HG03060 (cell line): ENCODE results near the gene THRB.

Source experiments
- ATAC-seq: cut with Tn5 transposase; IDR thresholded peaks from one replicate; pipeline ENCODE4 v1.9.1; 2021; ENCODE audit warnings: low read depth, moderate number of reproducible peaks; ENCODE audit not compliant: unreplicated experiment

THRB gene

GRCh38 chr3:24387493-24387892, 107.2 kb downstream of the THRB start:
- no peak for ATAC-seq

DNA sequence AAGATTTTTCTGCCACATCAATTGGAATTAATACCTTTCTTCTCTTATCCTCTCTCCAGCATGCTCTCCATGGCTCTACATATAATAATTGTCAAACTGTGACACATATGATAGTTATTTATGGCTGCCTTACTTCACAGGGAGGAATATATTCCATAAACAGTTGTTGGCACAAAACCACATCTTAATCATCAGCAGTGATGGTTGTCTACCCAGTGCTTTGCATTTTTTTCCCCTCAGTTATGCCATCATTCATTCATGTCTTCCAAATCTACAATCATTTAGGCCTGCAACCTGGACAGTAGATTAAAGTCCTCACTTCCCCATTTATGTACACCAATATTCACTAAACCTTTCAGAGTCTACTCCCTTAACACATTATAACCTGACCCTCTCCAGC, 107.7 kb downstream of the THRB start:
- no peak for ATAC-seq

GRCh38 chr3:24386458-24386857, 108.2 kb downstream of the THRB start:
- ATAC-seq: no peak

GRCh38 chr3:24385012-24385615, 109.5 kb downstream of the THRB start:
- no peak for ATAC-seq

DNA sequence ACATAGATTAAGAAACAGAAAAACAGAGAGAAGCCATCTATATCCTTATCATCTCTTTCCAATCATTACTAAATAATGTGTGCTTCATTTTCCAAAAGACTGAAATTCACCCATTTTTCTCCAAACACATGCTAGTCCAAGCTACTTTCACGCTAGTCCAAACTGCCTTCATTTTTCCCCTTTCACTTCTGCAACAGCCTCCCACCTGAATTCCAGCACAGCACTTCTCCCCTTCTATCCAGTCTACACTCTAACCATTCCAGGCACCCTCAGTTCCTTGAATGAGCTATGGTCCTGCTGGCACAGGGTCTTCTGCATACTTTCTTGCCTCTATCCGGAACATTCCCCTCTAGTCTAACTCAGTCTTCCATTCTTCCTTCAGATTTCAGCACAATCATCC, 112.0 kb downstream of the THRB start:
- ATAC-seq: no peak

- no peak for ATAC-seq
Measured at GRCh38 chr3:24379936-24380335, 114.7 kb downstream of the THRB start.

- ATAC-seq: no peak
Measured at GRCh38 chr3:24378313-24378712, 116.3 kb downstream of the THRB start.

DNA sequence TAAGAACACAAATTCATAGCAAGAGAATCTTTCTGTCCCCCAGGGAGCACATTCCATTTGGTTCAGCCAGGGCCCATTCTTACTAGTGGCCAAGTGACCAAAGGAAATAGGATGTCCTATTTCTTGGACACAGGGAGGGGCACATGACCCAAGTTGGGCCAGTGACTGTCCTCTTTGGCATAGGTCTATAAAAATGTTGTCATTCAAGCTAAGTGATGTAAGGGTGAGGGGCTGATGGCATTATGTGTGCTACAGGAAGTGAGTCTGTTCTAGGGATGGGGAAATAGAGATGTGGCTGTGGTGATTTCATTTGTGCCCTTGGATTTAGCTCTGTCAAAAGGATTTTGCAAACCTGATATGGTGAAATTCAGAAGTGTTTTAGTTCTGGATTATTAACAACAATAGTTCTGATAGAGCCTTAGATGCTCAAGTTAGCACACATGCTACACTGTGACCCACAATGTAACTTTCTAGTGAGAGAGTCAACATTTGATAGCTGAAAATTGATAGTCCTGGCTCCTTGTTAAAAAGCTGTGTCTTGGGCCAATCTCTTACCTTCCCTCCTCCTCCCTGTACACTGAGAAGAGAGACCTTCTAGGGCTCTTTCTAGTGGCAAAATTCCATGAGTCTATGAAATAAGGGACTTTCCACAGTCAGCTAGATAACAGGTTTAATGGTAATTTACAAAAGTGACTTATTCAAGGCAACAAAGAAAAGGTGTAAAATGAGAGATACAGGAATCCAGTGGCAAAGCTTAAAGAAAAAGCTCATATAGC, 117.2 kb downstream of the THRB start:
- no peak for ATAC-seq

GRCh38 chr3:24375947-24376384, 118.7 kb downstream of the THRB start:
- ATAC-seq: no peak

DNA sequence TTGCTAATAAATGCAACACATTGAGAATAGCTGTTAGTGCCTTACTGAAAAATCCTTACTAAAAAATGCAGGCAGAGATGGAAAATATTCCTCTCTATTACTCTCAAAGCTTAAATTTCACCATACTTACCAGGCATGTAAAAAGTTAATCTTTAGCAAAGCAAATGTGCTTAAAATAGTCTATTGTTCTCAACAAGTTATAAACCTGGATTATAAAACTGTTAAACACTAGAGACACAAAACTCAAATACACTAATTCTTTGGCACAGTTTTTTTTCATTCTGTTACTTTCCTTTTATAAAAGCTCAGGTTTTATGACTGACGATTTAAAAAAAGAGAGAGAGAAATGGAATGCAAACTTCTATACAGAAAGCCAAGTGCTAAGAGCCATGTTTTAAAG, 119.8 kb downstream of the THRB start:
- ATAC-seq: no peak

DNA sequence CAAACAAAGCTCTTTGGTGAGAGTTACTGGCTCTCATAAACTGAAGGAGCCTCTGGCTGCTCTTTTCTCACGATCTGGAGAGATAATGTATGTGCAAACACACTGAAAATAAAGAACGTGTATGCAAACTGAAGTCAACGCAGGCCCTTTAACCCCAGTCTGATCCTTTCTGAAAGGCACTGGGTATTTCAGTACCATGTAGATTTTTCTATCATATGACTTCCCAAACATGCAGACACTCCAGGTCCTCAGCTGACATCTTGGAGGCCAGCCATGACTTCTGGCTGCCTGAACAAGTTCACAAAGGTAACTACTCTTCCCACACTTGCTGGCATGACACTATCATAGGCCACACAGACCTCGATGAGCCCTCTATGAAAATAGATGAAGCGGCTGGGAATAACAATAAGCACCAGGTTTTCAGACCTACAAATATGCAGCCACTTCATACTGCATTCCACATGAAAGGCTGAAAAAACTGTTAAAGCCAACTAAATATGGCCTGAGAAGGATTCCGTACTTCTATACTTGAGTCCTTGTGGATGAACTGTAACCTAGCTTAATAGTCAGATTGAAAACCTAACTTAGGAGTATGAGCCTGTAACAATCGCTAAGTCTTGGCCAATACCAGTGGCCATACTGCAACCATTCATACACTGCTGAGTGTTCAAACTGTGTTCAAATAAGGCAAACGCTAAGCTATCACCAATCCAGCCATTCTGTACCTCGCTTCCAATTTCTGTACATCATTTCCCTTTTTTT, 121.3 kb downstream of the THRB start:
- no peak for ATAC-seq

- ATAC-seq: no peak
Measured at GRCh38 chr3:24372559-24373197, 122.0 kb downstream of the THRB start.

GRCh38 chr3:24370352-24371090, 124.1 kb downstream of the THRB start:
- no peak for ATAC-seq

- ATAC-seq: no peak
Measured at GRCh38 chr3:24368605-24369004, 126.0 kb downstream of the THRB start.

DNA sequence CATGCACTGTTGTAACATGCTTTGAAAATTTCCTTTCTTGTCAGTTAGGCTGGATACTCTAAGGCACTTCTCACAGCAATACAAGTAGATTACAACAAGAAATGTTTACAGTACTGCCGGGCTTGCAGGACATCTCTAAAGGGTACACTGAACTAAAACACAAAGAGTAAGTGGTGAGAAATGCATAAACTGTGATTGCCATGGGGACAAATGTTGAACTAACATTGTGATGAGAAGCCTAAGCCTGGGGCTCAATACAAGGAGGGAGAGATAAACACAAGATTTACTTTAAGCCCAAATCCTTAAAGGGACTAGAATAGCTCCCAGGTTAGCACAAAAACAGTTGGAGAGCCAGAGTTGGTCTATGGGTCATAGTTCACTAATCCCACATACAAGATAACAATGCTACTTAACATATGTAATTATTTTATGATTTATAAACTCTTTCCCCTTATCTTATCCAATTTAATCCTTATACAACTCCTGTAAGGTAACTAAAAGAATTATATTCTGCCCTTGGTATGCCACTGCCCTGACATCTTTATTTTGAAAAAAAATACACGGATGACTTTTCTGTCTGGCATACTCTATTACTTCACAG, 126.9 kb downstream of the THRB start:
- no peak for ATAC-seq

- no peak for ATAC-seq
Measured at GRCh38 chr3:24367216-24367615, 127.4 kb downstream of the THRB start.

DNA sequence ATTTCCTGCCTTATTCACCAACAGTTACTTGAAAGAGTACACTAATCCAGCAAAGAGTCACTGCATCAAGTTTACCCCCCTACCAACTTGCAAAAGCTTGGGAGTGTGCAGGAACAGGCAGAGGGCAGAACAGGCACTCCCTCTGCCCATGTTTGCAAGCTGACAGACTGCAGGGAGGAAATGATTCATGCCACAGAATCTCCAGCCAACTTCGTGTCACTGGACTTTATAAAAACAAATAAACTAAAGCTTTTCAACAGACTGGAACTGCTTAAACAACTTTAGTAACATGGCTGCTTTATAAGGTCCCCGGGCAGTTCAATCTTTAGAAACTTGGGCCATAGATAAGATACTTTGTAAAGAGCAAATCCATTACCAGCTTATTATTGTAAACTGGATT, 129.5 kb downstream of the THRB start:
- ATAC-seq: no peak

DNA sequence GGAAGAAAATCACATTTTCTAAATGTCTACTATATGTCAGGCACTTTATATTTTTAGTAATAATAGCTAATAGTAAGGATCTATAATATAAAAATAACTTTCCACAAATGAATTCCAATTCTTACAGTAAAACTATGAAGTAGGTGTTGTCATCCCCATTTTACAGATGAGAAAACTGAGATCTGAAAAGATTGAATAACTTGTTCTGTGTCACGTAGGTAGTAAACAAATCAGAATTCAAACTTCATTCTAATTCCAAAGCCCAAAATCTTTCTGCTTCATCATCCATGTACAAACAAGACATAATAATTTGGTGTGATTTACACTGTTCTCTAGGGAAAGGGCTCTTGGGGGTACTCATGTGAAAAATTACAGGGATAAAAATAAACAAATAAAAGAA, 130.3 kb downstream of the THRB start:
- ATAC-seq: no peak

DNA sequence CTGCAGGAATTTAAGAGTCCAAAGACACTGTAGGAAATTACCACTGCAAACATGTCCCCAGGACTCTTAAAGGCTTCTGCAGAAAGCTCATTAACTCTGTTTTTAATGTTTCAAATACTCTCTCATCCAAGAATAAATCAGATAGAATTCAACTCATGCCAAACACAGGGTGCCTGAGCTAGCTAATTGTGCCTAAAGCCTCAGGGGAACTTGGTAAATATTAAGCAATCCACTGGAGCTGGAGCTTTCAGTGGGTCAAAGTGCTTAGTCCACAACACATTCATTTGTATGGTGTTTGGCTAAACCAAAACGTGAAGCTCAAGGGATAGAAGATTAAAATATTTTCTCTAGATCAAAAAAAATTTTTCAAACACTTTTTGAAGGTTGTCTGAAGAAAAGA, 131.4 kb downstream of the THRB start:
- no peak for ATAC-seq

GRCh38 chr3:24361623-24362022, 133.0 kb downstream of the THRB start:
- ATAC-seq: no peak
